CD4-positive, alpha-beta T cell treated with Interleukin-10 for 1 hour (primary cell): Measurements from ENCODE around the gene CYRIA.

ENCODE experiments used
- DNase-seq: peaks from one replicate; pipeline ENCODE4 v3.0.0-alpha.2; 2020

CYRIA gene

DNA sequence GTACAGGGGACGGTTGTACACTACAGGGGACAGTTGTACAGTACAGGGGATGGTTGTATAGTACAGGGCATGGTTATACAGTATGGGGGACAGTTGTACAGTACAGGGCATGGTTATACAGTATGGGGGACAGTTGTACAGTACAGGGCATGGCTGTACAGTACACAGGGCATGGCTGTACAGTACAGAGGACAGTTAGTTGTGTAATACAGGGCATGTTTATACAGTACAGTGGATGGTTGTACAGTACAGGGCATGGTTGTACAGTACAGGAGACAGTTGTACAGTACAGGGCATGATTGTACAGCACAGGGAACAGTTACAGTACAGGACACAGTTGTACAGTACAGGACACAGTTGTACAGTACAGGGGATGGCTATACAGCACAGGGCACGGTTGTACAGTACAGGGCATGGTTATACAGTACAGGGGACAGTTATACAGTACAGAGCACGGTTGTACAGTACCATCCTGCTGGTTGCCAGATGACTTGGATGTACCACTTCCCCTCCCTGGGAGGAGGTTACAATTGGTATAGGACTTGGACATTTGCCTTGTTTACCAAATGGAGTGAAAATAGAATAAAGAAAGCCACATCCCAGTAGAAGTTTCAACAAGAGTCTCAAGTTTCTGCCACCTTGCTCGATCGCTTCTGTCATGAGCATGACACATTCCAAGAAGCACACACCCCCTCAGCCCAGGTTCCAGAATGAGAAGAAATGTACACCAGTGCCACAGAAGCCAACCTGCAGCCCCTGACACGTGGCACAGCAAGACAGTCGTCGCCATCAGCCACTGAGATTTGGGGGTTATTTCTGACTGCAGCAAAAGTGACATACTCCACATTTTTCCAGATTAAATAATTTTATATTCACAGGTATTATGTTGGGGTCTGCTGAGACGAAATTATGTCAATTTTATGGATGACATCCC lies 16.0 kb downstream of the CYRIA start:
- DNase-seq = no peak

DNA sequence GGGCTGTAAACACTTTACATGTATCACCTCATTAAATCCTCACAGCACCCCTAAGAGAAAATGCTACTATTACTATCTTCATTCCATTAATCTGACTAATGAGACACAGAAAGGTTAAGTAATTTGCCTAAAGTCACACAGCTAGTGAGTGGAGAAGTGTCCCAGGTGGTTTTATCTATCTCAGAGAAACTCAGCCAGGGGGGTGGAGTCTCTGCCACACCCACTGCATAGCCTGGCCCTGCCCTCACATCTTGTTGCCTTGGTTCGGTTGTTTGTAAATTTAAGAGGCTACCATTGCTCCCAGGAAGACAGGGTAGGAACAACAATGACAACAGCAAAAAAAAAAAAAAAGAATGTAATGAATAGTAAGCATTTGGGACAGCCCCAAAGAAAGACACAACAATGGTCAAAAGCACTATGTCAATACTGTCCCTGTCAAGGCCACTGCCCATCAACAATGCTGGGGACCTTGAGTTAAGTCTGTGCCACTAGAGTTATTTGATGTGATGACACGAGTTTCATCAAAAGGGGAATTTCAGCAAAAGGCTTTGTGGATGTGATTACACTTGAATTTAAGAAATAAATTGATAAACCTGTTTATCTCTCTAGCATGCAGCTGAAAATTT lies 17.5 kb downstream of the CYRIA start:
- DNase-seq = no peak

DNA sequence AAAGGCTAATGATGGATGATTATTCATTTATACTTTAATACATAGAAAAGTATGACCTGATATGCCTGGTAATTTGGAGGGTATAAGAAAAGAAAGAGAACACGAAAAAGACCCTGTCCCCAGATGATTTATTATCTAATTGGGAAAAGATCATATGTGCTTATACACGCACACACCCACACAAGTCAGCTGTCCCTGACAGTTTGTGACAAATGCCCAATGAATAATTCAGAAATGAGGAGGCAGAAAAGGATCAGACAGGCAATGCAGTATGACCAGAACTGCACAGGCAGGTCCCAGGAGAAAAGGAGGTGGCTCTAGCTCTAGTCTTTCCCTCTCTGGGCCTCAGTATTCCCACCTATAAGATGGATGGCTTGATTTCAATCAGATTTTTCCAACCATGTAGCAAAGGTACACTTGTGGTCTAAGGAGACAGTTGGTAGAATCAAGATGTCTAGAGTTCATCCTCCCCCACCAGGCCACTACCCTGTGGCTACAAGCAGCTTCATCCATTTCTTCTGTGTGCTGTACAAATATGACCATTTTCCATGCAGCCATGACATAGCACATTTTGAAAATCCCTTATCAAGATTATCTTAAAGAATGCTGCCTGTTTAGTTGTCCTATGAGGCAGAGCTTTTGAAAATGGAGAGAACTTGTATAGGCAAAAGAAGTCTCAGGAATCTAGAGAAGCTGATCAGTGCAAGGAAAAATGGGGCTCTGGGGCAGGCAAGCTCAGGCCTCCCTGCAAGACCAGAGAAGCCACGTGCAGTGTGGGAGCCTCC lies 19.7 kb downstream of the CYRIA start:
- DNase-seq = no peak

DNA sequence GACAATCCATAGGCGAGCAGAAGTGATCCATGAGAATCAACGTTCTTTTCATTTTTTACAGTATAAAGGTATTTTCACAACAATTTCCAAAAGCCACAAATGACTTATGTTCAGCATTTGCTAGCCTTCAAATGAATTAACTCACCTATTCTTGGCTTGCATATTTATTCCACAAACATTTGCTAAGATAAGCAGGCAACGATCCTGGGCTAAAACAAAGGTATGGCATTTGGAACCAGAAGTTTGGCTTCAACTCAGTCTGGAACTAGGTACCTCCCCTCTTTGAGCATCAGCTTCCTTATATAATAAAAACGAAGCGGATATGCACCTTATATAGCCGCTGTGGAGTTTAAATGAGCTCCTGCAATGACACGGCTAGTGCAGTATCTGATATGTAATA lies 20.5 kb downstream of the CYRIA start:
- DNase-seq = no peak

DNA sequence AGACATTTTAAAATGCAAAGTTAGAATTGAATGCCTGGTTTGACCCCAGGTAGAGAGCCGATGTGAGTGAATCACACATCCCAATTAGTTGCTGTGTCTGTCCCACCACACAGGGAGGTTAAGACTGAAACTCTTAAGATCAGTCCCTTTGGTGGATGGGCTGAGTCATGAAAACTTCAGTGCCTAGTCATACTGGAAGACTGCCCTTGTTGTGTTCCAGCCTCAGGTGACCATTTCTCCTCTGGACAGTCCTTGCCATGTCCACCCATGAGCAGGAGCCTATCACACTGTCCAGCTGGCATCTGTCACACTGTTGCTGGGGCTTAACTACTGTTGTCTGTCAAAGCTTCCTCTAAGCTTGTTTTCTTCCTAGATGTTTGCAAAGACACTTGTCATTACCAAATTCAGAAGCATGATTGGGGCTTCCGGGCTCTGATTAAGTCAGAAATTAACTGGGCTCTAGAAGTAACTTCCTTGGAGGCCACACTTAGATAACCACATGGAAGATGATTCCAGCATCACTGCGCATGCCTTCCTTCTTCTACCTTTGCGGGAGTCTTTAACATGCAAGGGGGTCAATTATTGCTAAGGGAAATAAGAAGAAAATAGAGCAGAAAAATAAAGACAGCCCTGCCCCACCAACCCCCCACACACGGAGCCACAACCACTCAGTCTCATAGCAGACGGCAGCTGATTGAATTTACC lies 21.3 kb downstream of the CYRIA start:
- no peak for DNase-seq

DNA sequence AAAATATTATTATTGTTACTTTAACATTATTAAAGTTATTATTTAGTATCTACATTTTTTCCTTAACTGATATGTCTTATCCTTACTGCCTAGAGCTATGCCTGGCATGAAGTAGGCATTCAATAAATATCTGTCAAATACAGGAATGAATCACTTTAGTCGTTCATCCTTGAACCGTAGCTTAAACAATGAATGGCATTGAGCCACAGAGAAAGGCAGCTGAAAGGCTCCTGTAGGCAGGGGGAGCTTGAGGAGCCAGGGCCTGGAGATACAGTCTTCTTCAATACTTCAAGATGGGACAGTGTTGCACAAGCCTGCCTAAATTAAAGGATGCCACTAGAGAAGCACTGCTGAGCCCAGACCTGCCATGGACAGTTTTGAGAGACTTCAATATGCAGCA lies 22.5 kb downstream of the CYRIA start:
- no peak for DNase-seq

DNA sequence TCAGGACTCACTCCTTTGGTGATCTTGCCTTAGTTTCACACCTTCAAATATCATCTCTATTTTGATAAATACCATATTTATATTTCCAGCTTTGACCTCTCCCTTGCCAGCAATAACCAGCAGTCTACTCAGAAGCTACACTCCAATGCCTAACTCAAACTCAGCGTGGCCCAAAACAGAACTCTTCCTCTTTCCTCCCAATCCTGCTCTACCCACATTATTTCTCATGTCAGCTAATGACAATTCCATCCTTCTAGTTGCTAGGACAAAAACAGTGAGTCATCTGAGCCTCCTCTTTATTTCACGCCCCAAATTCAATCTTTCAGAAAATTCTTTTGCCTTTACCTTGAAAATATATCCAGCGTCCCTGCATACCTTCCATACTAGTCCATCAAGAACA lies 23.5 kb downstream of the CYRIA start:
- DNase-seq = no peak

DNA sequence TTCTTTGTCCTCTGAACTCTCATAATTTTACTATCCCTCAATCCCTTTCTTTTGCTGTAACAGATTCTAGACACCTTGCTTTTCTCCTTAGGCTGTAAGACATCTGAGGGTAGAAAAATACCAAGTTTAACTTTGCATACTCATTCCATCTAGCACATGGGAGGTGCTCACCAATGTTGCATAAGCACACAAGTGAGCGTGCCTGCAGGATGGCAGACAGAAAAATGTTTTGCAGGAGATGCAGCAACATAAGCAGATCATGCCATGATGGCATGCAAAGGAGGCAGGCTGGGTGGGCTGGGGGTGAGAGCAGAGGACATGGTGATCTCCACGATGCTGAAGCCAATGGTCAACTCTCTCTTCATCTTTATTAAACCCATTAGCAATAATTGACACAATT lies 24.1 kb downstream of the CYRIA start:
- DNase-seq = no peak

DNA sequence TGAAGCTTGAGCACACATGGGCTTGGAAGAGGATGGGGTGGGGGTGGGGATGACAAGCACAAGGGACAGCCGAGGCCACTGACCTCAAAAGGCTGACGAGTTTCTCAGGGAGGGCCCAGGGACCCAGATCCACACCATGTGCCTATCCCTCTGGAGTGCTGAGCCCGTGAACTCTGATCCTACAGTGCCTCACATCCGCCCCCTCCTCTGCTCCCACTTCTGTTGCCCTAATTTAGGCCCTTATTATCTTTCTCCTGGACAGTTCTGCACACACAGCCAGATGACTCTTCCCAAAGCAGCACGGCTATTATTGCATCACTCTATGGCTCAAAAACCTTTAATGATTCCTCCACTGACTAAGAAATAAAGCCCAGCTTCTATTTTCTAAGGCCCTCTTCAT lies 24.8 kb downstream of the CYRIA start:
- no peak for DNase-seq

DNA sequence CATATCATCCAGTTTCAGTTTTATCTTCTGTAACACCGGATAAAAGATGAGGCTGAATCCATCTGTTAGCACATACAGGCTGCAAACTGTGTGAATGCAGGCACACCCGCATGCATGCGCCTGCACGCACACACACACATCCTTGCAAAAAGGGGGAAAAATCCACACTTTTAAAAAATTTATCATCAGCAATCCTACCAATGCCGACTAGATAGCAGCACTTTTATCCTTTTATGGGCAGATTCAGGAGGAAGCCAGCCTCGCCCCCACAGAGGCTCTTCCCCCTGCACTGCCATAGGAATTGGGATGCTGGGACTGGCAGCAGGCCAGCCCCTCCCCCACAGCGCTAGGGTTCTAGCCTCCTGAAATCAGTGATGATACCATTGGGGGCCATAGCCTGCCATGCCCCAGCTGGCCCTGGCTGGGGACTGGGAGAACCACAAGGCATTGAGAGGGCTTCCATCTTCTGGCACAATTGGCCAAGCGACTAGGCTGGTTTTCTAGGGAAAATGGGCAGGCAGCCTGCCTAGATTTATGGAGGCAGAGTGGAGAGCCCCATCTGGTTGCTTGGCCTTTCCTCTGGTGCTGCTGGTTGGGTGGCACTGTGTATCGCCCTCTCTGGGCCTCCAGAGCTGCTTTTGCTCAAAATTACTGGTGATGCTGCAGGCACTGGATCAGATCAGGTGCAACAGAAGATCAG lies 25.5 kb downstream of the CYRIA start:
- no peak for DNase-seq

DNA sequence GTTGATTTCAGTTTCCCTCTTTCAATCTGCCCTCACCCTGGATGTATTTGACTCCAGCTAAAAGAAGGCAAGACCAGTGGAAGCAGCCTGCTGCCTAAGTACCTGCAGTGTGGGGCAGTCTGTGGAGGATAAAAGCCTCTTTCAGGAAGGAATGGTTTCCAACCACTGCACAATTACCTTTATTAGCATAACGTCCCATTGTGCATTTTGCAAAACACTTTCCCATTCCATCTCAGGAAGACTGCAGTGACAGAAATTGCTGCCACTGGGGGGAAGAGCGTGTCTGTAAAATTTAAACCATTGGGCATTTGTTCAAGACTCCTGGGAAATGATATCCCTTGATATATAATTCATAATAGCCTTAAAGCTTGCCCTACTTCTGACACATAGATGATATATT lies 26.2 kb downstream of the CYRIA start:
- DNase-seq = no peak

DNA sequence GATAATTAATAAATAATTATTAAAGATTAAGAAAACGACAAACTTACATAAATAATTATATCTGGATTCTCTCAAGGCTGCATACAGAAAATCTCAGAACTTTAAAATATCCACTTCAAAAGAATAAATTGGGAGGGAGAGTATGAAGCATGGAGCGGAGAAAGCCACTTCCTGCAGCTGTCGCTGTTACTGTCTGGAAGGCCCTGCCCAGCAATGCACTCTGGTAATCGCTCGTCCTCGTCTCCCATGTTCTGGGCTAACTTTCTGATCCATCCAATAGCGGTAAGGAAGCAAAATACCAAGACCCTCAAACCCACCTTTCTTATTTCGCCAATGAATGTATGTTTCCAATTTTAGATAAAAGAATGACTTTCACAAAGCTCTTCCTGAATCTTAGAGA lies 26.7 kb downstream of the CYRIA start:
- no peak for DNase-seq

DNA sequence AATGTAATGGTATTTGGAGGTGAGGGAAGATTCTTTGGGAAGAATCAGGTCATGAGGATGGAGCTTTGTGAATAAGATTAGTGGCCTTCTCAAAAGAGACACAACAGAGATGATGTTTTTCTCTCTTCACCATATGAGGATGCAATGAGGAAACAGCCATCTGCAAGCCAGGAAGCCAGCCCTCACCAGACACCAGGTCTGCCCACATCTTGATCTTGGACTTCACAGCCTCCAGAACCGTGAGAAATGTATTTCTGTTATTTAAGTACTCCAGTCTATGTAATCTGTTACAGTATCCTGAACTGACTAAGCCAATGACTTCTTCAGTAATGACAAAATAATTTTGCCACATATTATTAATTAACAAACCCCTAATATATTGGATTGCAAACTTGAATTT lies 28.3 kb downstream of the CYRIA start:
- DNase-seq = no peak

DNA sequence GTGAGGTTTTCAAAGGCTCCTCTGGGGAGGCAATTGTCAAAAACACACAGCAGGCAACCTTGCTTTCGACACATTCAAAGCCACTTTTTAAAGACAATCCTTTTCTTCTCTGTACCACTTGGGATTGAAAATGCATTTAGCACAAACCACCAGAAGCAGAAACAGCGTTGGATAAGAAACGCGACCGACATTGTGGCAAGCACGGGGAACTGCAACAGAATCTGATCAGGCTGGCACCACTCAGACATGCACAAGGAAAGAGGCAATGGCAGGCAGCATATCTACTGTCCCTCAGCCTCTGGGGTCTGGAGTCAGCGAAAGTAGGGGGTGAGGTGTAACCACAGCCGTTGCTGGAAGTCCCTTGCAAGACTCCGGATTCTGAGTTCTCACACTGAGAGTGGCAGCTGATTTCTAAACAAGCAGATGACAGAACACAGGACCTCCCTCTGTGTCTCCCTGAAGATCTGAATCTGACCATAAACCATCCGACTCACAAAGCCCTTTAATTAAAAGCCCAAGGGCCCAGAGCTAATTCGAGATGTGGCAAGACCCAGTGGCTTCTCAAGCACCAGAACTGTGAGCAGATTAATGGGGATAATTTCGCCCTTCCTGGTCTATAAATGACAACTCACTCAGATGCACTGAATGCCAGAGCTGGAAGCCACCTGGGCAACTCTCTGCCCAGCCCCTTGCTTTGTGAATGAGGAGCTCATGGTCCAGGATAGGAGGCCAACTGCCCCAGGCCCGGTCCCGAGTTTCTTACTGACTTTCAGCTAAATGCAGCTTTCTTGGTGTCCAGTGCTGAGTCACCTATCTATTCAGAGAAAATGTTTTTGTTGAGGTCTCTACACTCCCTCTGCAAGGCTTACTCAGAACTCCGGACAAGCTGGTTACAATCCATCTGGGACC lies 29.6 kb downstream of the CYRIA start:
- no peak for DNase-seq

DNA sequence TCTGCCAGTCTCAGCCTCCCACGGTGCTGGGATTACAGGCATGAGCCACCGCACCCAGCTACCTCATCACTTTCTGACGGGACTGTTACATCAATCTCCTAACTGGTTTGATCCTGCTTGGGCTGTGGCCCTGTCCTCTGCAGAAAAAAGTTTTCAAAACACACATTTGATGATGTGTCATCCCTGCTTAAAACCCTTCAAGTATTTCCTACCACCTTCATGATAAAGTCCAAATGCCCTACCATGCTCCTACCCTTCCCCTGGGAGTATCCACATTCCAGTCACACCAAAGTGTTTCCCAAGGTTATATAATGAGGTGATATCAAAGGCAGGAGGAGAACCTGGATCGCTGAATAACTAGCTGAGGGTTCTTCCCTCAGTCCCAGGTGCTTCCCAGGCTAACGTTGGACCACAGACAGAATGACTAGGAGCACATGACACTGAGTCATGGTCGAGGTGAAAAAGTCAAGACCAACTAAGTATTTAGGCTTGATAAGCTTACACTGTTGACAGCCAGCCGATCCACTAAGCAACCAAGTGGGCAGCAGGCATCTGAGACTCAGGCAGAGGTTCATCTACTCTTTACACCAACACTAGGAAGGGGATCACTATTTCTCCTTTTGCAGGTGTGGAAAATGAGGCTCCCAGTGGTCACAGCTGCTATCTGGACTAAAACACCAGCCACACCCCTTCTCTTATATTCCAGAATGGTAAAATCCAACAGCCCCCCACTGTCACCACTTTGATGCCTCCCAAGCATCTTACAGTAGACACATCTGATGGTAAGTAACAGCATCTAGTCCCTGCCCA lies 31.8 kb downstream of the CYRIA start:
- DNase-seq = no peak

DNA sequence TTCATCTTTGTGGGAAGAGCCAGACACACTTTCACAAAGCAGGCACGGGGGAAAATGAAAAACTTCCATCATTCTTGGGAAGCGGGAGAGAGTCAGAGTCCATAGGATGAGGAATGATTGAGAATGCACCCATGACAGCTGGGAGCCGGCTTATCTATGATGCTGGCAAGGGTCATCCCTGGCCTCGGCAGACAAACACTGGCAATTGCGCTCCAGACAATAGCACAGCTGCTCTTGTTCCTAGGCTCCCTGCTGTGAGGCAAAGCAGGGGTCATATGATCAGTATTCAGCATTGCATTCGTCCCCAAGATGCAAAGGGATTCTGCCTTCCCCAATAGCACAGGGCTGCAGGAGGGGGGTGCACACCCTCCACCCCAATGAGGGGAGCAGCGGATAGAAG lies 33.0 kb downstream of the CYRIA start:
- no peak for DNase-seq

DNA sequence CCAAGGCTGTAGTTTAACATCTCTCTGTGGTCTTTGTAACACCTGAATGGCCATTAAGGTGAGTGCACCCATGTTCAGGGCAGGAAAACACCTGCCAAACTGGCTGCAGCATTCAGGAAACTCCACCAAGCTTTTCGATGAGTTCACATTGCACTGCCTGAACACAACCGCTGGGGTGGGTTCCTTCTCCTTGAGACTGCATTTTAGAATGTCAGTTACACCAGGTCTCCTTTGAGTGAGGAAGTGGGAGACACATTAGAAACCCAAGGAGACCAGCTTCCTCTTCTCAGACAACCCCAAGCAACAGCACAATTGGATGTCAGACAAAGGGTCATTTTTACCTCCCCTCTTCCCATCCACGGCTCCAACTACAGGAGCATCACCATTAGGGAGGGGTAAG lies 35.2 kb downstream of the CYRIA start:
- DNase-seq = no peak

DNA sequence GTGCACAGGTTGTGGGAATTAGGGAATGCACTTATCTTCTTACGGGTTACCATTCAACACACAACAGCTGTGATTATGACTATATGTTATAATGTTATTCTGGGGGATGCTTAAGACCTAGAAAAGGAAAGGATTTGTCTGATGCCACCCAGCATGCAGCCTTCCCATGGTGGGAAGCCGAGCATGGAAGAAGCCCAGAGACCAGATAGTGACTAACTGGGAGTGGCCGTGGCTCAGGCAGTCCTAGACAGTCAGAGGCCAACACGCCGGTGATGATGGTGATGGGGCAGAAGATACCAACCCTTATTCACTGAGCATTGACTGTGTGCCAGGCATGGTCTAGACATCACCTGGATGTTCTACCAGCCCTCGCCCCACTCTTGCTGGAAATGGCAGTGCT lies 35.9 kb downstream of the CYRIA start:
- DNase-seq = no peak

DNA sequence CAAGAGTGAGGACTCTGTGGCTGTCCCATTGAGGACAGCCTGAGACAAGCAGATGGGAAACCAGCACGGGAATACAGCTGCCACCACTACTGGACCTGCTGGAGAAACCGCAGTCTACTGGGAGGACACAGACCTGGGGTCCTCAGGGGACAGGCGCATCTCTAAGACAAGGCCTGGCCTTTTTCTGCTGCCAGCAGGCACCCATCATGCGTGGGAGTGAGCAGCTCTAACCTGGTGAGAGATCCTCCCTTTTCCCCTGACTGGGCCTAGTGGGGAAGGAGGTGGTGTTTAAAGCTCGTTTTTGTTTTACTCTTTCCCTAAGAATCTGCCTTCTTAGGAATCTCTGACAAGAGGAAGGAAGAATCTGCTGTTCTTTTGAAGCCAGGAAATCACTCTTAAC lies 36.6 kb downstream of the CYRIA start:
- DNase-seq = no peak

DNA sequence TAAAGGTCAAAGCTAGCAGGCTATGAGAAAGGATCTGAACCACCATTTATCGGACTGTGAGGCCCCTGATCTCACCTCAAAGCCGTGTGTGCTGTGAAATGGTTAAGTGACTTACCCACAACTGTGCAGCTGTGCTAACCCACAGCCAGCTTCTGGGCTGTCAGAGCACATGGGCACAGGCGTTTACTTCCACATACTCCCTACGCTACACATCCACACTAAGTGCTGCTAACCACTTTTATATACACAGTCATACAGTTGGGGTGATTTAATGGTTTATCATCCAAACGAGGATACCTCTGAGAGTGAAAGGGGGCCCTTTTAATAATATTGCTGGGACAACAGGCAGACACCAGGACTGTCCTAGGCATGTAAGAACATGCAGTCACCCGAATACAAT lies 37.3 kb downstream of the CYRIA start:
- DNase-seq = no peak
